Esophagus muscularis mucosa (tissue), 4 donors: ENCODE data around the gene ACAP3.
A peak's percentile ranks its signal among the peaks of the same experiment; 100 is the strongest.

Experiments used
- EP300 ChIP-seq: sonication (generic); formaldehyde crosslinking; IDR thresholded peaks from one replicate; pipeline ENCODE4 v1.6.1; 2017; ENCODE audit warnings: antibody characterized with exemption
- POLR2A ChIP-seq: fragments of 450-650 bp; IDR thresholded peaks from one replicate; pipeline ENCODE4 v1.6.1; 2017; ENCODE audit warnings: antibody characterized with exemption, moderate library complexity, mild to moderate bottlenecking, low read depth
- POLR2AphosphoS5 ChIP-seq, 2 donors: sonication (generic); formaldehyde crosslinking; IDR thresholded peaks; one replicate each; pipeline ENCODE4 v1.6.1; 2017; ENCODE audit warnings: antibody characterized with exemption in 2 of 2
- TF ChIP-seq, protein P1 (sequence below), 3 experiments: fragments of 200-600 bp in 2 of 3; fragments of 450-650 bp in 1 of 3; sonication (generic) in 2 of 3; IDR thresholded peaks; one replicate each; pipeline ENCODE4 v1.5.1; 2017 to 2019; ENCODE audit warnings: antibody characterized with exemption in 3 of 3, mild to moderate bottlenecking in 2 of 3, moderate library complexity in 1 of 3

- TF ChIP-seq, protein P1, sequence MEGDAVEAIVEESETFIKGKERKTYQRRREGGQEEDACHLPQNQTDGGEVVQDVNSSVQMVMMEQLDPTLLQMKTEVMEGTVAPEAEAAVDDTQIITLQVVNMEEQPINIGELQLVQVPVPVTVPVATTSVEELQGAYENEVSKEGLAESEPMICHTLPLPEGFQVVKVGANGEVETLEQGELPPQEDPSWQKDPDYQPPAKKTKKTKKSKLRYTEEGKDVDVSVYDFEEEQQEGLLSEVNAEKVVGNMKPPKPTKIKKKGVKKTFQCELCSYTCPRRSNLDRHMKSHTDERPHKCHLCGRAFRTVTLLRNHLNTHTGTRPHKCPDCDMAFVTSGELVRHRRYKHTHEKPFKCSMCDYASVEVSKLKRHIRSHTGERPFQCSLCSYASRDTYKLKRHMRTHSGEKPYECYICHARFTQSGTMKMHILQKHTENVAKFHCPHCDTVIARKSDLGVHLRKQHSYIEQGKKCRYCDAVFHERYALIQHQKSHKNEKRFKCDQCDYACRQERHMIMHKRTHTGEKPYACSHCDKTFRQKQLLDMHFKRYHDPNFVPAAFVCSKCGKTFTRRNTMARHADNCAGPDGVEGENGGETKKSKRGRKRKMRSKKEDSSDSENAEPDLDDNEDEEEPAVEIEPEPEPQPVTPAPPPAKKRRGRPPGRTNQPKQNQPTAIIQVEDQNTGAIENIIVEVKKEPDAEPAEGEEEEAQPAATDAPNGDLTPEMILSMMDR (IDR thresholded peaks at IDR 0.05) = peak in 1 of 3 experiments; percentile 48
- TF ChIP-seq POLR2AphosphoS5 (IDR thresholded peaks at IDR 0.05) (no peak), POLR2A (no peak), EP300 (no peak)
Observed at GRCh38 chr1:1302006-1302430, 5.7 kb downstream of the ACAP3 start.
